Measurements from ENCODE around the gene ABCA7. TPM values are rescaled to one million over a fixed set of nuclear protein-coding genes. Genes with fewer than 3 reads are reported as not detected.

The ABCA7 gene
- total RNA-seq, 4 donors from 2014 or later: 12.6 to 24.4 (median 18.7) TPM

DNA sequence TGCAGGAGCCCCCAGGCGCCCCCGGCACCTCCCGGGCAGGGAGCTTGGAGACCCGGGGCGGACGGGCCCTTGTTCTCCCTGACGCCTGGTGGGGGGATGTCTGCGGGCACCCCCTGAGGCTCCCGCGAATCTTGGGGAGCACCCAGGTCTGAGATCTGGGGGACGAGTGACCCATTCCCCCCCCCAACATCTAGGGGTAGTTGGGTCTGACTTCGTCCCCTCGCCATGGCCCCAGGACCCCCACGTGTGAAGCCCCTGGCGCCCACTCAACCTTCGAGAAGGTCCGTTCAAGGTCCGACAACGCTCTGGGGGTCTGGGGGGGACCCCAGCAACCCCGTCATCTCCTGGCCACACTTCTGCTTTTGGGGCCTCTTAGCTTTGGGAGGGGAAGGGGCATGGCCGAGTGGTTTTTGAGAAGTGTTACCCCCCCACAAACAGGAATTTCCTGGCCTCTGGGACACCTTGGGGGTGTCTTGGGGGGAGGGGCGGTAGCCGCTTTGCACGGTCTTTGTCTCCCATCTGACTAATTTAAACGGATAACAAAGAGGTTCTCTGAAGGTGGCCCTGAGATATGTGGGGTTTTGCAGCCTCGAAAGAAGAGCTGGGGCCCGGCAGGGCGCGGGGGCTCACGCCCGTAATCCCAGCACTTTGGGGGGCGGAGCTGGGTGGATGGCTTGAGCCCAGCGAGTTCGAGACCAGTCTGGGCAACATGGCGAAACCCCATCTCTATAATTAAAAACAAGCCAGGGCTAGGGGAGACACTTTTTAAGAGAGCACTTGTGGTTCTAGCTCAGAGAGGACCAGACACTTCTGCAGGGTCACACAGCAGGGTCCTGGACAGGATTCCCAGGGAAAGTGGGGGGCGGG, 12.9 kb upstream of the ABCA7 start:
- peaks cover 18 to 68% (median 29%) of the 10 kb centered on the region in 3 donors for H3K4me1 ChIP-seq
- peak overlapping the region; percentile 95 to 99 (median 98) for H3K27ac ChIP-seq
- DNase-seq: no peak
- no peaks in the 10 kb centered on the region for H3K27me3 ChIP-seq
- 0 to 1% methylated on average over 10 to 23 of the region's 36 CpGs for WGBS, 2 donors
- H3K9me3 ChIP-seq: no peaks in the 10 kb centered on the region
- intact Hi-C loops (cut with DNase I): no loop called here
- peaks cover 5 to 22% (median 9%) of the 10 kb centered on the region in 3 donors for H3K36me3 ChIP-seq
- no peak for TF ChIP-seq POLR2A (IDR thresholded peaks at IDR 0.05)
- TF ChIP-seq, protein P1, sequence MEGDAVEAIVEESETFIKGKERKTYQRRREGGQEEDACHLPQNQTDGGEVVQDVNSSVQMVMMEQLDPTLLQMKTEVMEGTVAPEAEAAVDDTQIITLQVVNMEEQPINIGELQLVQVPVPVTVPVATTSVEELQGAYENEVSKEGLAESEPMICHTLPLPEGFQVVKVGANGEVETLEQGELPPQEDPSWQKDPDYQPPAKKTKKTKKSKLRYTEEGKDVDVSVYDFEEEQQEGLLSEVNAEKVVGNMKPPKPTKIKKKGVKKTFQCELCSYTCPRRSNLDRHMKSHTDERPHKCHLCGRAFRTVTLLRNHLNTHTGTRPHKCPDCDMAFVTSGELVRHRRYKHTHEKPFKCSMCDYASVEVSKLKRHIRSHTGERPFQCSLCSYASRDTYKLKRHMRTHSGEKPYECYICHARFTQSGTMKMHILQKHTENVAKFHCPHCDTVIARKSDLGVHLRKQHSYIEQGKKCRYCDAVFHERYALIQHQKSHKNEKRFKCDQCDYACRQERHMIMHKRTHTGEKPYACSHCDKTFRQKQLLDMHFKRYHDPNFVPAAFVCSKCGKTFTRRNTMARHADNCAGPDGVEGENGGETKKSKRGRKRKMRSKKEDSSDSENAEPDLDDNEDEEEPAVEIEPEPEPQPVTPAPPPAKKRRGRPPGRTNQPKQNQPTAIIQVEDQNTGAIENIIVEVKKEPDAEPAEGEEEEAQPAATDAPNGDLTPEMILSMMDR (IDR thresholded peaks at IDR 0.05): no peak
- H3K4me3 ChIP-seq: peak overlapping the region; percentile 78 to 99 (median 86)

DNA sequence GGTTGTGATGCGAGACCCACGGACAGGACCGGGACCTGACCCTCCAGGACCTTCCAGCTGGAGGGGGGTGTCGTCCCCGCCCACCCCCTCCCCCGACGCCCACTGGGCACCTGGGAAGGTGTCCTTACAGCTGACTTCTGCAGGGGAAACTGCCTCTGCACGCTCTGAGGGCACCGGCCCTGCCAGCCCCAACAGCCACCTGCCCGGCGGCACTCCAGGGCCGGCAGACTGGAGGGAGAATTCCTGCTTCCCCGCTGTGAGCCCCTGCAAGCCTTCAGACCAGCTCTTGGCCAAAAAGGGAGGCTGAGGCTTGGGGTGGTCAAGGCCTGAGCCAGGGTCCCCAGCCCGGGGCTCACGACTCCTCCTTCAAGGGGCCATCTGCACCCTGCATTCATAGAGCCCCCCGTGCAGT, 12.3 kb upstream of the ABCA7 start:
- H3K27me3 ChIP-seq: no peaks in the 10 kb centered on the region
- no peaks in the 10 kb centered on the region for H3K9me3 ChIP-seq
- H3K27ac ChIP-seq: peak overlapping the region; percentile 95 to 99 (median 98)
- intact Hi-C loops (cut with DNase I): no loop called here
- H3K4me1 ChIP-seq: peaks cover 18 to 62% (median 24%) of the 10 kb centered on the region in 3 donors
- peaks cover 11 to 28% (median 15%) of the 10 kb centered on the region in 3 donors for H3K36me3 ChIP-seq
- no peak for DNase-seq
- TF ChIP-seq POLR2A (IDR thresholded peaks at IDR 0.05): no peak
- TF ChIP-seq, protein P1 (IDR thresholded peaks at IDR 0.05): no peak
- peak overlapping the region; percentile 78 to 99 (median 86) for H3K4me3 ChIP-seq
- WGBS, 2 donors: 7% methylated on average over 3 of the region's 16 CpGs; no CpG with 5 or more reads in 1 of the 2 donors

DNA sequence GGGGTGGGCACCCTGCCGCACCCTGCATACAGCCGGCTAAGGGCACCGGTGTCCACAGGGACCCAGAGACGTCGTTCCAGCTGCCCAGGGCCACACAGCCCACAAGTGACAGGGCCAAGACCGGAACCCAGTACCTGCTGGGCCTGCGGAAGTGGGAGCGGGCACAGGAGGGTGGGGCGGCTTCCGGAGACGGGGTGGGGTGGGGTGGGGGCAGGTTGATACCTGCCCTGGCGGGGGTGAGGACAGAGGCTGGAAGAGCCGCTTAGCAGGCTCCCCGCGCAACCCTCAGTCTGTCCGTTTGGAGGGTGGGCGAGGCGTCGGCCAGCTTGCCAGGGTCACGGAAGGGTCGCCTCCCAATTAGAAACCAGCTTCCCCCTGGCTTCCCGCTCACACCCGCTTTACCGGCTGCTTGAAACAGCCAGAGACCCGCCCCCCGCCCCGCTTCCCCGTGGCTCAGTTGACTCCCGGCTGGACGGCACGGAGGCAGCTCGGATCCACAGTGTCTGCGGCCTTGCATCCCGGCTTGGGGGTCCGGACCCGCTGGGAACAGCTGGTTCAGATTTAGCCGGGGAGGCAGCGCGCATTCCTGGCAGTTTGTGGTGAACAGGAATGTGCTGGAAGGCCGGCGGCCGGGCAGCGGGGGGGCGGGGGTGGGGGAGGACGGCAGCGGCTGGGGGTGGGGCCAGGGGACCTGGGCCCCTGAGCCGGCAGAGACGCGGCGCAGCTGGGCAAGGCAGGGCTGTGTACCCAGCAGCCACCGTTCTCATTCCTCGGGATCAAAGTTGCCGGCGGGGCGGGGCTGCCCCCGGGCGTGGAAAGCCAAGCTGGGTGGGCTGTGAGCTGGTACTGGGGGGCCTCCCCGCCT, 11.6 kb upstream of the ABCA7 start:
- TF ChIP-seq, protein P1 (IDR thresholded peaks at IDR 0.05): no peak
- TF ChIP-seq POLR2A (IDR thresholded peaks at IDR 0.05): peak in 1 of 4 donors; percentile 61
- peak overlapping the region; percentile 95 to 99 (median 98) for H3K27ac ChIP-seq
- H3K36me3 ChIP-seq: peaks cover 18 to 34% (median 18%) of the 10 kb centered on the region in 3 donors
- no peaks in the 10 kb centered on the region for H3K9me3 ChIP-seq
- H3K4me1 ChIP-seq: peaks cover 18 to 57% (median 20%) of the 10 kb centered on the region in 3 donors
- WGBS, 2 donors: 0% methylated on average over 1 to 13 of the region's 58 CpGs
- intact Hi-C loops (cut with DNase I): no loop called here
- no peaks in the 10 kb centered on the region for H3K27me3 ChIP-seq
- DNase-seq: no peak
- H3K4me3 ChIP-seq: peak overlapping the region; percentile 78 to 99 (median 86)

DNA sequence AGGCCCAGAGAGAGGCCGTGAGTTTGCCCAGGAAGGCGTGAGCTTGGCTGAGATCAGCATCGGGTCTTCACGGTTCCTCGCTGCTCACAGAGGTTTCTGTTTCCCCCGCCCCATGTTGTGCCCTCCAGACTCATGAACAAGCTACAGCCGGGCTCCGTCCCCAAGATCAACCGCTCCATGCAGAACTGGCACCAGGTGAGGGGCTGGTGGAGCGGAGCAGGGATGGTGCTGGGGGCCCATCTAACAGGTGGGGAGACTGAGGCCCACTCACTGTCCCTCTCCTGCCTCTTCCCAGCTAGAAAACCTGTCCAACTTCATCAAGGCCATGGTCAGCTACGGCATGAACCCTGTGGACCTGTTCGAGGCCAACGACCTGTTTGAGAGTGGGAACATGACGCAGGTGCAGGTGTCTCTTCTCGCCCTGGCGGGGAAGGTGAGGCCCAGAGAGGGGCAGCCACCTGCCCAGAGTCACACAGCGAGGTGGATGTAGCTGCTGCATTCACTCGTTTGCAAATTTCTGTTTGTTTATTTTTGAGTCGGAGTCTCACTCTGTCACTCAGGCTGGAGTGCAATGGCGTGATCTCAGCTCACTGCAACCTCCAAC, 7.5 kb upstream of the ABCA7 start:
- intact Hi-C loops (cut with DNase I): no loop called here
- no peak for DNase-seq
- no peak overlapping the region for H3K4me3 ChIP-seq
- no peaks in the 10 kb centered on the region for H3K9me3 ChIP-seq
- H3K27me3 ChIP-seq: no peaks in the 10 kb centered on the region
- H3K36me3 ChIP-seq: peaks cover 29 to 61% (median 33%) of the 10 kb centered on the region in 3 donors
- TF ChIP-seq, protein P1 (IDR thresholded peaks at IDR 0.05): no peak
- TF ChIP-seq POLR2A (IDR thresholded peaks at IDR 0.05): no peak
- no peak overlapping the region for H3K27ac ChIP-seq
- 80 to 86% methylated on average over 14 to 18 of the region's 20 CpGs for WGBS, 2 donors
- peaks cover 15 to 40% (median 19%) of the 10 kb centered on the region in 3 donors for H3K4me1 ChIP-seq
